ENCODE data around the gene BRD3. TPM values are rescaled to one million over a fixed set of nuclear protein-coding genes. Genes with fewer than 3 reads are reported as not detected.

BRD3 gene
- polyA plus RNA-seq, 1 donor (not counting 4 experiments of a cell fraction or from before 2014, with no cell fraction given): 3.3 TPM

- TF ChIP-seq CTCF (optimal IDR thresholded peaks at IDR 0.05 in 1 of 3, IDR thresholded peaks at IDR 0.05 in 1 of 3, conservative IDR thresholded peaks at IDR 0.05 in 1 of 3; ENCODE audit: extremely low read depth in 1 of 3, insufficient read depth in 2 of 3, low read length in 3 of 3) (no peak), EZH2 (IDR thresholded peaks at IDR 0.05; ENCODE audit: low read length) (no peak)
- Histone ChIP-seq H3K9me3 (ENCODE audit: control insufficient read depth, low read depth, low read length) (no peaks in the 10 kb centered on the region), H3K4me1 (ENCODE audit: control insufficient read depth, extremely low read depth, insufficient read depth, low read length) (no peaks in the 10 kb centered on the region), H3K27me3 (ENCODE audit: control insufficient read depth, extremely low read depth, insufficient read depth, low read length) (no peaks in the 10 kb centered on the region), H3K4me3 (ENCODE audit: control insufficient read depth in 2 of 3, extremely low read depth in 1 of 3, insufficient read depth in 2 of 3, low read depth in 1 of 3, low read length in 3 of 3) (no peak overlapping the region), H4K20me1 (ENCODE audit: control insufficient read depth, extremely low read depth, insufficient read depth, low read length) (peaks cover 55% of the 10 kb centered on the region), H3K79me2 (ENCODE audit: control insufficient read depth, insufficient read depth, low read length) (peaks cover 97% of the 10 kb centered on the region), H2AFZ (ENCODE audit: control insufficient read depth, low read length) (no peak overlapping the region), H3K9ac (ENCODE audit: control insufficient read depth, extremely low read depth, insufficient read depth, low read length) (no peak overlapping the region), H3K9me1 (ENCODE audit: control insufficient read depth, extremely low read depth, insufficient read depth, low read length) (peaks cover 1% of the 10 kb centered on the region), H3K36me3 (ENCODE audit: control insufficient read depth in 2 of 2, extremely low read depth in 1 of 2, insufficient read depth in 2 of 2, low read length in 2 of 2) (peaks cover 0 to 6% of the 10 kb centered on the region in 2 experiments), H3K27ac (ENCODE audit: control insufficient read depth, insufficient read depth, low read length) (no peak overlapping the region), H3K4me2 (ENCODE audit: control insufficient read depth, extremely low read depth, insufficient read depth, low read depth, low read length) (no peak overlapping the region)
- dilution Hi-C loops (cut with MboI; ENCODE audit: extremely low pct_ligation_motif_present, low sequenced_read_pairs): no loop called here
- no peak for DNase-seq (ENCODE audit: low read depth, low spot score)
- FAIRE-seq: no peak
These were observed 84.7 kb downstream of the BRD3 start for GRCh38 chr9:133982971-133983720.

- Histone ChIP-seq H3K4me1 (ENCODE audit: control insufficient read depth, extremely low read depth, insufficient read depth, low read length) (no peaks in the 10 kb centered on the region), H3K9me1 (ENCODE audit: control insufficient read depth, extremely low read depth, insufficient read depth, low read length) (no peaks in the 10 kb centered on the region), H4K20me1 (ENCODE audit: control insufficient read depth, extremely low read depth, insufficient read depth, low read length) (peaks cover 50% of the 10 kb centered on the region), H3K27me3 (ENCODE audit: control insufficient read depth, extremely low read depth, insufficient read depth, low read length) (no peaks in the 10 kb centered on the region), H3K36me3 (ENCODE audit: control insufficient read depth in 2 of 2, extremely low read depth in 1 of 2, insufficient read depth in 2 of 2, low read length in 2 of 2) (peaks cover 4 to 6% of the 10 kb centered on the region in 2 experiments), H2AFZ (ENCODE audit: control insufficient read depth, low read length) (no peak overlapping the region), H3K9me3 (ENCODE audit: control insufficient read depth, low read depth, low read length) (no peaks in the 10 kb centered on the region), H3K27ac (ENCODE audit: control insufficient read depth, insufficient read depth, low read length) (no peak overlapping the region), H3K4me3 (ENCODE audit: control insufficient read depth in 2 of 3, extremely low read depth in 1 of 3, insufficient read depth in 2 of 3, low read depth in 1 of 3, low read length in 3 of 3) (no peak overlapping the region), H3K4me2 (ENCODE audit: control insufficient read depth, extremely low read depth, insufficient read depth, low read depth, low read length) (no peak overlapping the region), H3K79me2 (ENCODE audit: control insufficient read depth, insufficient read depth, low read length) (peaks cover 97% of the 10 kb centered on the region), H3K9ac (ENCODE audit: control insufficient read depth, extremely low read depth, insufficient read depth, low read length) (no peak overlapping the region)
- FAIRE-seq (no peak), DNase-seq (ENCODE audit: low read depth, low spot score) (no peak)
- dilution Hi-C loops (cut with MboI; ENCODE audit: extremely low pct_ligation_motif_present, low sequenced_read_pairs): no loop called here
- no peak for TF ChIP-seq EZH2 (IDR thresholded peaks at IDR 0.05; ENCODE audit: low read length)
These were observed 85.7 kb downstream of the BRD3 start for GRCh38 chr9:133981958-133982681.
